NCI-H2227 (cell line): Measurements from ENCODE around the gene KLHDC7B.

Experiments used
- DNase-seq: peaks from one replicate; lab custom pipeline; 2025; ENCODE audit not compliant: unreplicated experiment; lab: John Stamatoyannopoulos, UW

Gene KLHDC7B

GRCh38 chr22:50585238-50585637 is 39.5 kb downstream of the KLHDC7B start:
- no peak for DNase-seq

DNA sequence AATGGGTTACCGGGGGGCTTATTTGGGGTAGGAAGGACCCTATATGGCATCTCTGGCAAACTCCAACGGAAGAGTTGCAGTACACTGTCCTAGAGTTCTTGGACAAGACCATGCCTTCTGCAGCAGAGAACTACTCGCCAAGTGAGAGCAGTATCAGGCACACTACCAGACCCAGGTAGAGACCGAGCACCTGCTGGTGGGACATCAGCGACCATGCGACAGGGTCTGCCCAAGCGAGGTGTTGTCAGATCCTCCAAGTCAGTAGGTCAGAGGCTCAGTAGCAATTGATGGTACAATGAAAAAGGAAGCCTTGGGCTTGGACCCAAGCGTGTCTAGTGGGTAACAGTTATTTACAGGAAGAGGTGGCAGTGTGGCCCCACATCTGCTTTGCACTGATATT is 40.1 kb downstream of the KLHDC7B start:
- DNase-seq = no peak

- no peak for DNase-seq
Measured at GRCh38 chr22:50586416-50586815, 40.7 kb downstream of the KLHDC7B start.

- DNase-seq = no peak
Measured at GRCh38 chr22:50587407-50587806, 41.7 kb downstream of the KLHDC7B start.

DNA sequence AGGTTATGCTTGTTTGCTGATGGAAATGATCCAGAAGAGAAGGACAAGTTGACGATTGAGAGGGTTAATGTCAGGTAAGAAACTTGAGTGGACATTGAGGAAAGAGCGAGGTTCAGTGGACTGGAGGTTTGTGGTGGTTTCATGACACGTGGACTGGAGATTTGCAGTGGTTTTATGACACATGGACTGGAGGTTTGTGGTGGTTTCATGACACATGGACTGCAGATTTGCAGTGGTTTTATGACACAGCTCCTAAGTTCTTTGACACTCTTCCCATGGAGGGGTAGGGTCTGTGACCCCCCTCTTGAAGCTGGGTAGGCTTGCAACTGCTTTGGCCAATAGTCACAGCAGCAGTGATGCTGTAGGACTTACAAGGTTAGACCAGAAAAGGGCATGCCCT is 49.5 kb downstream of the KLHDC7B start:
- no peak for DNase-seq

DNA sequence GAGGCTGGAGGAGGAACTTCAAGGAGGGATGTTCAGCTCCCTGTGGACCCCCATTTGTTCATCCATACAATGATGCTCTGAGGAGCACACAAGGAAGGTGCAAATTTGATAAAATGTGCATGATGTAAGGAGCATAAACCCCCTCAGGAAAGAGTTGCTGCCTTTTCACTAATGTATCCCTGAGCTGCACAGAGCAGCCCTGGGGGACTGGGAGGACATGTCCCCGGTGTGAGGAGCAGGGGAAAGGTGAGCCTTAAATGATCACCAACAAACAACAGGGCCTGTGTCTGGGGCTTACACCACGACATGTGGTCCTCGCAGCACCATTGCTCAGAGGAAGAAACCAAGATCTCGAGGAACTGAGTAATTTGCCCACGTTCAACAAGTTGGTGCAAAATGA is 51.4 kb downstream of the KLHDC7B start:
- no peak for DNase-seq

DNA sequence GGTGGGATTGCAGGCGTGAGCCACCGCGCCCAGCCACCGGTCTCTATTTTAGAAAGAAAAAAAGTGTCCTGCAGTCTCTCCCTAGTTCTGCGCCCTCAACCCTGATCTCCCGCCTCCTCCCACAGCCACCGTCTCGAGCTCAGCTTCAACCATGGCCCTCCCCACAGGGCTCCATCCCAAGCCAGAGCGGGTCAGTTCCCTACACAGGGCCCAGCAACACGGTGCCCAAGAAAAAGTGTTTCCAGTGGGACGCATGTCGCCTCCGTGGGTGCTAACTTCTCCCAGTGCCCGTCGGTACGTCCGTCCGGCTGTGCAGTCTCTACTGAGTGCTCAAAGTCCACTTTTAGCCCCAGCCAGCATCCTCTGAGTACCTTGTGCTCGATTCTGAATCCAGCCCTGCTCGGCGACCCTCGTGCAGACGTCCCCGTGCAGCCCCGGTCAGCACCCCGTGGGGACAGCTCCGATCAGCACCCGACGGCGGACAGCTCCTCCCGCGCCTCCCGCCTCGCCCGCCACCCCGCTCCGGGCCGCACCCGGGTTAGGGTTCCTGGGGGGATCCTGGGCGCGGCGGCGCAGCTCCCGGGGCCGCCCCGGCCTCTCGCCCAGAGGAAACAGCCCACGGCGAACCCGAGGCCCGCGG is 54.2 kb downstream of the KLHDC7B start:
- peak; percentile 41 for DNase-seq

GRCh38 chr22:50600538-50600937 is 54.8 kb downstream of the KLHDC7B start, which contains the start of gene MAPK8IP2:
Gene MAPK8IP2 (plus strand): TSS chr22:50600793. CDS start chr22:50600819, 26 bp downstream.
- DNase-seq = peak; percentile 78
